ENCODE measurements around the gene COG3.

GRCh38 chr13:45584816-45585215 lies 120.1 kb downstream of the COG3 start:
- TF ChIP-seq CTCF (IDR thresholded peaks at IDR 0.05; ENCODE audit: poor library complexity): peak; percentile 18
- no peak for TF ChIP-seq EZH2 (IDR thresholded peaks at IDR 0.05; ENCODE audit: borderline replicate concordance)

Measured in hepatocyte (in vitro differentiated cells).